TTC549 (cell line): ENCODE measurements around the gene MAGEB10.
"Not testable (repeated sequence)": the region's sequence is repeated elsewhere in the genome, so short reads cannot be mapped to it uniquely, and the experiment has no call there.

Source experiments
- FAIRE-seq: peaks from 2 replicates; lab custom pipeline; 2012; peaks lifted over from hg19 to GRCh38; lab: Jason Lieb, UNC

MAGEB10 gene

GRCh38 chrX:27807690-27808089 lies at the start of gene MAGEB10:
TSS of gene MAGEB10 (plus strand) at chrX:27807990. CDS start at chrX:27821307, 13,317 bp downstream.
- no peak for FAIRE-seq

- FAIRE-seq: no peak
Measured at GRCh38 chrX:27765718-27766117, 42.1 kb upstream of the MAGEB10 start.

GRCh38 chrX:27767387-27767786 lies 40.4 kb upstream of the MAGEB10 start:
- FAIRE-seq: no peak

- FAIRE-seq: no peak
Measured at GRCh38 chrX:27775984-27776383, 31.8 kb upstream of the MAGEB10 start.

GRCh38 chrX:27796640-27797257 lies 11.0 kb upstream of the MAGEB10 start:
- FAIRE-seq: no peak

- FAIRE-seq: no peak
Measured at GRCh38 chrX:27797575-27797974, 10.2 kb upstream of the MAGEB10 start.

GRCh38 chrX:27808226-27808625 lies 436 bp downstream of the MAGEB10 start:
- no peak for FAIRE-seq

GRCh38 chrX:27808991-27809859 lies 1.4 kb downstream of the MAGEB10 start:
- FAIRE-seq: not testable (repeated sequence)

GRCh38 chrX:27815209-27815608 lies 7.4 kb downstream of the MAGEB10 start:
- no peak for FAIRE-seq

- FAIRE-seq: no peak
Measured at GRCh38 chrX:27823812-27824211, 16.0 kb downstream of the MAGEB10 start.

GRCh38 chrX:27838185-27838584 lies 30.4 kb downstream of the MAGEB10 start:
- no peak for FAIRE-seq

GRCh38 chrX:27840881-27841280 lies 33.1 kb downstream of the MAGEB10 start:
- no peak for FAIRE-seq

- no peak for FAIRE-seq
Measured at GRCh38 chrX:27842859-27843258, 35.1 kb downstream of the MAGEB10 start.

GRCh38 chrX:27860337-27860736 lies 52.5 kb downstream of the MAGEB10 start:
- no peak for FAIRE-seq

GRCh38 chrX:27863809-27864208 lies 56.0 kb downstream of the MAGEB10 start:
- no peak for FAIRE-seq
